ENCODE results near the gene RBM26. TPM values are rescaled to one million over a fixed set of nuclear protein-coding genes. Genes with fewer than 3 reads are reported as not detected.

RBM26 gene
- total RNA-seq, 6 donors from 2014 or later: 27.7 to 70.1 (median 32.9) TPM

- DNase-seq: no peak
Observed at GRCh38 chr13:79442706-79443105, 36.7 kb upstream of the RBM26 start.

DNA sequence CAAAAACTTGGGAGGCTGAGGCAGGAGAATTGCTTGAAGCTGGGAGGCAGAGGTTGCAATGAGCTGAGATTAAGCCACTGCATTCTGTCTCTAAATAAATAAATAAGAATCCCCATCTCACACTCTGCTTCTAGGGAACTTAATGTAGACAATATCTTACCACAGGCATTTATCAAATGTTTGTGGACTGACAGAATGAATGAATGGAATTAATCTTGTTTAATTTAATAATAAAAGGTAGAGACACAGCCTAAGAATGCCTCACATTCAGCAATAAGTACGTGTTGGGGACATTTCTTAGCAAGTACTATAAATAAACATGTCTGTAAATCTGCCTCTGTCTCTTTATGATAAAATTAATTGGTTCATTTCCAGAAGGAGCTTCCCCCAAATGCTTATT lies 36.2 kb upstream of the RBM26 start:
- DNase-seq (no peak), ATAC-seq (ENCODE audit: low FRiP score in 2 of 2) (no peak)
- no peak overlapping the region for H3K27ac ChIP-seq
- H3K4me3 ChIP-seq: no peak overlapping the region
- no peak for TF ChIP-seq POLR2AphosphoS5 (IDR thresholded peaks at IDR 0.05)
- TF ChIP-seq EP300 (IDR thresholded peaks at IDR 0.05): no peak
- TF ChIP-seq POLR2A (IDR thresholded peaks at IDR 0.05): no peak
- no peak for TF ChIP-seq CTCF (IDR thresholded peaks at IDR 0.05)
- H3K27me3 ChIP-seq: no peaks in the 10 kb centered on the region
- no peaks in the 10 kb centered on the region for H3K36me3 ChIP-seq
- H3K9me3 ChIP-seq: no peaks in the 10 kb centered on the region
- no peaks in the 10 kb centered on the region for H3K4me1 ChIP-seq
- 46 to 56% methylated on average over 1 of the region's 1 CpG for WGBS, 2 donors

More at GRCh38 chr13:79442706-79443105, 36.7 kb upstream of the RBM26 start:
- Histone ChIP-seq H3K4me3 (no peak overlapping the region), H3K27me3 (no peaks in the 10 kb centered on the region), H3K36me3 (no peaks in the 10 kb centered on the region), H3K4me1 (no peaks in the 10 kb centered on the region), H3K9me3 (no peaks in the 10 kb centered on the region), H3K27ac (no peak overlapping the region)
- WGBS, 2 donors: 89 to 90% methylated on average over 3 of the region's 3 CpGs
- no peak for ATAC-seq (ENCODE audit: low FRiP score in 2 of 2)
- no peak for TF ChIP-seq POLR2A (IDR thresholded peaks at IDR 0.05)
- no peak for TF ChIP-seq EP300 (IDR thresholded peaks at IDR 0.05)
- no peak for TF ChIP-seq POLR2AphosphoS5 (IDR thresholded peaks at IDR 0.05)
- no peak for TF ChIP-seq CTCF (IDR thresholded peaks at IDR 0.05)

- no peak for ATAC-seq (ENCODE audit: low FRiP score in 2 of 2)
- DNase-seq: no peak
Observed at GRCh38 chr13:79440958-79441528, 35.0 kb upstream of the RBM26 start.

DNA sequence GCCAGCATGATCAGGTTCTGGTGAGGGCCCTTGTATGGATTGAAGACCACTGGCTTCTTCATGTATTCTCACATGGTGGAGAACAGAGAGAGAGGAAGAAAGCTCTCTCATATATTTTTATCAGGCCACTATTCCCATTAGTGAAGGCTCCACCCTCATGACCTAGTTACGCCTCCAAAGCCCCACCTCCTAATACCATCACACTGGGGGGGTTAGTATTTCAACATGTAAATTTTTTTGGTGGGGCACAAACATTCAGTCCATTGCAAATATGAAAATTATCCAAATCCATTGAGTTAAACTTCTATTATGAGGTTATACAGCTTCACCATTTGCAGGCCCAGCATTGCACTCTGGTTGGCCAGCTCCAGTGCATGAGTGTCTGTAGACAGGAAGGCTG lies 33.2 kb upstream of the RBM26 start:
- no peaks in the 10 kb centered on the region for H3K27me3 ChIP-seq
- 92 to 96% methylated on average over 1 of the region's 1 CpG for WGBS, 2 donors
- H3K27ac ChIP-seq: no peak overlapping the region

More at GRCh38 chr13:79440958-79441528, 35.0 kb upstream of the RBM26 start:
- Histone ChIP-seq H3K4me1 (no peaks in the 10 kb centered on the region), H3K27me3 (no peaks in the 10 kb centered on the region), H3K36me3 (no peaks in the 10 kb centered on the region), H3K4me3 (no peak overlapping the region), H3K27ac (no peak overlapping the region), H3K9me3 (no peaks in the 10 kb centered on the region)
- WGBS, 2 donors: 86% methylated on average over 5 of the region's 5 CpGs
- no peak for TF ChIP-seq POLR2A (IDR thresholded peaks at IDR 0.05)

DNA sequence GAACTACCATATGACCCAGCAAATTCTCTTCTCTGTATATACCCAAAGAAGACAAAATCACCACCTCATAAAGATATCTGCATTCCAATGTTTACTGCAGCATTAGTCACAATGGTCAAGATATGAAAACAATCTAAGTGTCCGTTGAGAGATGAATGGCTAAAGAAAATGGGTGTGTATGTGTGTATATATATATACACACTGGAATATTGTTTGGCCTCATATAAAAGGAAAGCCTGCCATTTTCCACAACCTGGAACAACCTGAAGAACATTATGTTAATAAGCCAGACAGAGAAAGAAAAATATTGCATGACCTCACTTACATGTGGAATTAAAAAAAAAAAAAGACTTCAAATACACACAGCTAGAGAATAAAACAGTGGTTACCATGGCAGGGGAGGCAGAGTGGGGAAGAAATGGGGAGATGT lies 29.5 kb upstream of the RBM26 start:
- TF ChIP-seq EP300 (IDR thresholded peaks at IDR 0.05) (no peak), CTCF (IDR thresholded peaks at IDR 0.05) (no peak), POLR2AphosphoS5 (IDR thresholded peaks at IDR 0.05) (no peak), POLR2A (IDR thresholded peaks at IDR 0.05) (no peak)
- Histone ChIP-seq H3K36me3 (no peaks in the 10 kb centered on the region), H3K27ac (no peak overlapping the region), H3K9me3 (no peaks in the 10 kb centered on the region), H3K4me1 (no peaks in the 10 kb centered on the region), H3K4me3 (no peak overlapping the region), H3K27me3 (no peaks in the 10 kb centered on the region)
- WGBS, 2 donors: 73 to 86% methylated on average over 1 of the region's 1 CpG
- ATAC-seq (ENCODE audit: low FRiP score in 2 of 2) (no peak), DNase-seq (no peak)

More for the DNA sequence above, 33.2 kb upstream of the RBM26 start:
- no peaks in the 10 kb centered on the region for H3K36me3 ChIP-seq
- no peak overlapping the region for H3K4me3 ChIP-seq
- TF ChIP-seq POLR2AphosphoS5 (IDR thresholded peaks at IDR 0.05) (no peak), POLR2A (IDR thresholded peaks at IDR 0.05) (no peak)
- ATAC-seq (ENCODE audit: low FRiP score in 2 of 2): no peak
- no peak for DNase-seq
- H3K4me1 ChIP-seq: no peaks in the 10 kb centered on the region
- no peaks in the 10 kb centered on the region for H3K9me3 ChIP-seq

DNA sequence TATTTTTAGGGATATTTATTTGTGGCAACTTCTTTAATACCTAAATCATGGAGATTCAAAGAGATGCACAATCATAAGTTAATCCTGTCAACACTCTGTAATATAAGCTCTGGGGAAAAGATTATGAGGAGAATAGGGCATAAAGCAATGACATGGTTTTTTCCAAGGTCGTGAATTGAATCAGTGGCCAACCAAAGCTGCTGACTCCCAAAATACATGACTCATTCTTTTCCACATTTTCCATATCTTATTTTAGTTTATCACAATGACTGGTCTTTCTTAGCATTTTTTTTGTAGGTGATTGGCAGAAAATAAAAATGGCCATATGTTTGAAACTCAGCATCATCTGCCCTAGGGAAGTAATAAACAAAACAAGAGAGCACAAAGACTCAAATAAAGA lies 28.5 kb upstream of the RBM26 start:
- H3K4me3 ChIP-seq: no peak overlapping the region
- no peaks in the 10 kb centered on the region for H3K9me3 ChIP-seq
- no peak overlapping the region for H3K27ac ChIP-seq
- no peaks in the 10 kb centered on the region for H3K36me3 ChIP-seq
- H3K4me1 ChIP-seq: no peaks in the 10 kb centered on the region
- TF ChIP-seq POLR2AphosphoS5 (IDR thresholded peaks at IDR 0.05) (no peak), POLR2A (IDR thresholded peaks at IDR 0.05) (no peak), EP300 (IDR thresholded peaks at IDR 0.05) (no peak), CTCF (IDR thresholded peaks at IDR 0.05) (no peak)
- H3K27me3 ChIP-seq: no peaks in the 10 kb centered on the region
- ATAC-seq (ENCODE audit: low FRiP score in 2 of 2) (no peak), DNase-seq (no peak)
- 74 to 82% methylated on average over 1 of the region's 1 CpG for WGBS, 2 donors
